H1 (cell line): ENCODE results near the gene CWH43. TPM values are rescaled to one million over a fixed set of nuclear protein-coding genes. Genes with fewer than 3 reads are reported as not detected.
"Not testable (repeated sequence)": the region's sequence is repeated elsewhere in the genome, so short reads cannot be mapped to it uniquely, and the experiment has no call there.

Source experiments
- CTCF ChIA-PET: fragments of 300-600 bp; sonication (Branson Sonifier 250); formaldehyde crosslinking; loops from one replicate; lab custom pipeline; 2021; ENCODE audit not compliant: partially characterized antibody; lab: Charles Lee
- POLR2A ChIA-PET: fragments of 300-600 bp; sonication (Branson Sonifier 250); formaldehyde crosslinking; loops from one replicate; lab custom pipeline; 2021; ENCODE audit warnings: inconsistent platforms; ENCODE audit not compliant: partially characterized antibody; lab: Charles Lee
- DNase-seq, 2 experiments: peaks; one replicate each; pipeline versions ENCODE4 v3.0.0 to v3.0.0-alpha.2; 2010 to 2022; ENCODE audit warnings: low spot score in 2 of 2, low read depth in 1 of 2, mixed read lengths in 1 of 2
- FAIRE-seq: peaks from 2 replicates; lab custom pipeline; 2011; peaks lifted over from hg19 to GRCh38; lab: Jason Lieb, UNC
- H2AFZ ChIP-seq: 2 replicates; pipeline ENCODE4 v1.8.1; 2012; ENCODE audit warnings: low read length, inconsistent platforms
- H2AK5ac ChIP-seq: 2 replicates; pipeline ENCODE4 v1.6.1; 2013; ENCODE audit warnings: low read depth, low read length
- H2BK120ac ChIP-seq: replicated peaks from 2 replicates; pipeline ENCODE3; 2013; ENCODE audit warnings: low read depth, low read length, inconsistent platforms
- H2BK12ac ChIP-seq: 2 replicates; pipeline ENCODE4 v1.6.1; 2013; ENCODE audit warnings: low read depth, low read length
- H2BK15ac ChIP-seq: 2 replicates; pipeline ENCODE4 v1.6.1; 2013; ENCODE audit warnings: low read length
- H2BK20ac ChIP-seq: 2 replicates; pipeline ENCODE4 v1.6.1; 2013; ENCODE audit warnings: low read length
- H2BK5ac ChIP-seq: 2 replicates; pipeline ENCODE4 v1.6.1; 2013; ENCODE audit warnings: low read depth, low read length
- H3K14ac ChIP-seq: 2 replicates; pipeline ENCODE4 v1.6.1; 2013; ENCODE audit warnings: inconsistent platforms; ENCODE audit not compliant: insufficient read length
- H3K18ac ChIP-seq: 2 replicates; pipeline ENCODE4 v1.6.1; 2013; ENCODE audit warnings: low read length; ENCODE audit errors: extremely low read depth
- H3K23ac ChIP-seq: 2 replicates; pipeline ENCODE4 v1.6.1; 2013; ENCODE audit warnings: inconsistent platforms; ENCODE audit not compliant: insufficient read length
- H3K23me2 ChIP-seq: 2 replicates; pipeline ENCODE4 v1.6.1; 2013; ENCODE audit warnings: low read depth, low read length
- H3K27ac ChIP-seq: 2 replicates; pipeline ENCODE4 v1.6.1; 2011; ENCODE audit warnings: low read depth, low read length, inconsistent platforms
- H3K27me3 ChIP-seq, 4 experiments: replicated peaks in 1 of 4; 1 replicate in 1 of 4; 2 replicates in 3 of 4; pipeline versions ENCODE4 v1.6.1 to v1.8.1; 2011 to 2013; ENCODE audit warnings: low read length in 3 of 4, mild to moderate bottlenecking in 3 of 4, inconsistent platforms in 2 of 4, mixed read lengths in 2 of 4, moderate library complexity in 1 of 4; ENCODE audit not compliant: control insufficient read depth in 3 of 4, insufficient read depth in 3 of 4; ENCODE audit errors: extremely low read depth in 1 of 4
- H3K36me3 ChIP-seq, 4 experiments: 2 replicates each; pipeline versions ENCODE4 v1.6.1 to v1.8.1; 2011 to 2013; ENCODE audit warnings: mild to moderate bottlenecking in 4 of 4, low read length in 3 of 4, moderate library complexity in 2 of 4, control low read depth in 1 of 4, inconsistent platforms in 1 of 4; ENCODE audit not compliant: insufficient read depth in 4 of 4, control insufficient read depth in 2 of 4
- H3K4ac ChIP-seq: replicated peaks from 2 replicates; pipeline ENCODE3; 2013; ENCODE audit warnings: low read length, low read depth, mixed read lengths, inconsistent platforms; ENCODE audit not compliant: insufficient read length
- H3K4me1 ChIP-seq, 4 experiments: replicated peaks in 1 of 4; 1 replicate in 1 of 4; 2 replicates in 3 of 4; pipeline versions ENCODE4 v1.6.1 to v1.8.1; 2011 to 2013; ENCODE audit warnings: low read length in 3 of 4, inconsistent platforms in 2 of 4, mixed read lengths in 1 of 4; ENCODE audit not compliant: insufficient read depth in 4 of 4, control insufficient read depth in 3 of 4
- H3K4me2 ChIP-seq, 2 experiments: 2 replicates each; pipeline versions ENCODE4 v1.6.1 to v1.8.1; 2011 to 2013; ENCODE audit warnings: low read depth in 2 of 2, low read length in 2 of 2, control low read depth in 1 of 2, inconsistent platforms in 1 of 2, mild to moderate bottlenecking in 1 of 2; ENCODE audit not compliant: insufficient read depth in 1 of 2
- H3K4me3 ChIP-seq, 4 experiments: fragments of 200-600, 300-600 bp in 1 of 4; sonication (generic), shearing (Covaris generic), sonication (Bioruptor Twin) in 1 of 4; 2 replicates each; pipeline versions ENCODE4 v1.5.1 to v1.8.1; 2011 to 2016; ENCODE audit warnings: low read length in 4 of 4, low read depth in 3 of 4, control low read depth in 2 of 4, inconsistent platforms in 2 of 4, mild to moderate bottlenecking in 2 of 4, mixed read lengths in 1 of 4, moderate library complexity in 1 of 4; ENCODE audit not compliant: insufficient read depth in 2 of 4; ENCODE audit errors: extremely low read depth in 1 of 4
- H3K56ac ChIP-seq: replicated peaks from 2 replicates; pipeline ENCODE3; 2013; ENCODE audit warnings: low read depth, mild to moderate bottlenecking, mixed read lengths, low read length, inconsistent platforms; ENCODE audit not compliant: insufficient read length
- H3K79me1 ChIP-seq: 2 replicates; pipeline ENCODE4 v1.6.1; 2013; ENCODE audit warnings: low read depth, low read length, control low read depth
- H3K79me2 ChIP-seq, 2 experiments: 2 replicates each; pipeline versions ENCODE4 v1.6.1 to v1.8.1; 2012 to 2013; ENCODE audit warnings: low read length in 2 of 2, mild to moderate bottlenecking in 2 of 2, inconsistent platforms in 1 of 2; ENCODE audit not compliant: insufficient read depth in 2 of 2, control insufficient read depth in 1 of 2
- H3K9ac ChIP-seq, 4 experiments: replicated peaks in 1 of 4; 1 replicate in 1 of 4; 2 replicates in 3 of 4; pipeline versions ENCODE4 v1.6.1 to v1.8.1; 2011 to 2013; ENCODE audit warnings: low read depth in 3 of 4, low read length in 3 of 4, control low read depth in 2 of 4, mild to moderate bottlenecking in 2 of 4, moderate library complexity in 2 of 4, inconsistent platforms in 1 of 4; ENCODE audit errors: extremely low read depth in 1 of 4
- H3K9me3 ChIP-seq, 2 experiments: 2 replicates each; pipeline versions ENCODE4 v1.6.1 to v1.8.1; 2012 to 2013; ENCODE audit warnings: mild to moderate bottlenecking in 2 of 2, moderate library complexity in 2 of 2, control low read depth in 1 of 2, inconsistent platforms in 1 of 2, low read depth in 1 of 2, low read length in 1 of 2, mixed read lengths in 1 of 2; ENCODE audit not compliant: insufficient read depth in 2 of 2
- H4K20me1 ChIP-seq, 2 experiments: replicated peaks in 1 of 2; 2 replicates each; pipeline versions ENCODE3 to v1.8.1; 2011 to 2013; ENCODE audit warnings: inconsistent platforms in 2 of 2, low read length in 2 of 2, mild to moderate bottlenecking in 1 of 2; ENCODE audit not compliant: insufficient read depth in 2 of 2, control insufficient read depth in 1 of 2
- H4K5ac ChIP-seq: 2 replicates; pipeline ENCODE4 v1.6.1; 2013; ENCODE audit warnings: low read length, low read depth, mixed read lengths, inconsistent platforms; ENCODE audit not compliant: insufficient read length
- H4K8ac ChIP-seq: 2 replicates; pipeline ENCODE4 v1.8.0; 2013; ENCODE audit warnings: mild to moderate bottlenecking, moderate library complexity, low read length, inconsistent platforms; ENCODE audit not compliant: insufficient read depth; ENCODE audit errors: extremely low read depth
- H4K91ac ChIP-seq: replicated peaks from 2 replicates; pipeline ENCODE3; 2013; ENCODE audit warnings: low read length, mixed read lengths, inconsistent platforms; ENCODE audit not compliant: insufficient read length
- WGBS, 2 experiments: shearing (Covaris generic) in 1 of 2; methylation state at CpG; one replicate each; pipeline versions ENCODE4 v1.1.6 to v1.1.7; 2013 to 2015; ENCODE audit warnings: low lambda C conversion rate in 2 of 2, mixed read lengths in 2 of 2, inconsistent platforms in 1 of 2, low coverage in 1 of 2, missing lambda C conversion rate in 1 of 2; ENCODE audit not compliant: insufficient replicate concordance in 2 of 2, insufficient coverage in 1 of 2, insufficient read length in 1 of 2; ENCODE audit errors: extremely low coverage in 1 of 2, missing lambda C conversion rate in 1 of 2; 5-methylcytosine and 5-hydroxymethylcytosine counted together
- polyA plus RNA-seq, 7 experiments: library from polyadenylated mRNA; depleted of rRNA in 3 of 7; stranded (reverse) in 5 of 7; unstranded in 2 of 7; fragments of >200 nt in 5 of 7; fragments of 200-250 nt in 2 of 7; gene quantifications; 1 replicate in 5 of 7; 2 replicates in 1 of 7; 4 replicates in 1 of 7; pipeline versions ENCODE4 v1.2.1 to v1.2.3, GENCODE V29; 2011 to 2013; ENCODE audit warnings: missing spikeins in 2 of 7, mixed read lengths in 2 of 7
- total RNA-seq: library from RNA; stranded (reverse); fragmentation: NEBNext Ultra II Directional; extraction: Animal tissue kit (Norgen Biotek cat#: 25700); gene quantifications from 2 replicates; pipeline ENCODE4 v1.2.1, GENCODE V29; 2021

The CWH43 gene
- total and polyA plus RNA-seq, 2 of the 8 experiments (the other 6 are each of a cell fraction or from before 2014, with no cell fraction given) = not detected

- H3K18ac ChIP-seq, H3K14ac ChIP-seq, H3K4me2 ChIP-seq, H2BK5ac ChIP-seq, H4K20me1 ChIP-seq, H2BK12ac ChIP-seq, FAIRE-seq, H3K4me3 ChIP-seq, POLR2A ChIA-PET, H4K5ac ChIP-seq, H3K9me3 ChIP-seq, DNase-seq, H2BK15ac ChIP-seq, H4K8ac ChIP-seq, H3K23me2 ChIP-seq, H2AFZ ChIP-seq, H3K79me2 ChIP-seq, H3K4me1 ChIP-seq, H3K23ac ChIP-seq, H3K27ac ChIP-seq, H2AK5ac ChIP-seq, H3K36me3 ChIP-seq, H2BK120ac ChIP-seq, H3K79me1 ChIP-seq, H3K56ac ChIP-seq, H2BK20ac ChIP-seq, H3K9ac ChIP-seq, H3K4ac ChIP-seq, H4K91ac ChIP-seq, CTCF ChIA-PET: not testable (repeated sequence)
- 71% methylated on average over 2 of the region's 2 CpGs; no CpG with 5 or more reads in 1 of the 2 experiments for WGBS, 2 experiments
- peaks cover 0 to 36% (median 20%) of the 10 kb centered on the region in 4 experiments; a peak in 6 of 7 replicates for H3K27me3 ChIP-seq
These were observed 2.1 kb upstream of the CWH43 start for GRCh38 chr4:48984005-48984404.
